ENCODE results near the gene NOBOX. TPM values are rescaled to one million over a fixed set of nuclear protein-coding genes. Genes with fewer than 3 reads are reported as not detected.
A peak's percentile ranks its signal among the peaks of the same experiment; 100 is the strongest.
"Not testable (repeated sequence)": the region's sequence is repeated elsewhere in the genome, so short reads cannot be mapped to it uniquely, and the experiment has no call there.

Gene NOBOX
- total RNA-seq = not detected in 2 replicates

- H3K9me3 Mint-ChIP-seq = no peaks in the 10 kb centered on the region
- intact Hi-C loops (cut with micrococcal nuclease) = no loop called here
- no peak within 1 kb of the TSS for H3K27ac Mint-ChIP-seq
- H3K27me3 Mint-ChIP-seq = peaks cover 6% of the 10 kb centered on the region
- no peak within 1 kb of the TSS for H3K4me3 Mint-ChIP-seq
- DNase-seq = no peak
- no peaks in the 10 kb centered on the region for H3K36me3 Mint-ChIP-seq (ENCODE audit: low read depth)
- no peaks in the 10 kb centered on the region for H3K4me1 Mint-ChIP-seq
Observed at GRCh38 chr7:144403649-144404061, at the start of gene NOBOX. Gene NOBOX, minus strand, starts transcription at chr7:144403693.

GRCh38 chr7:144452064-144452463 is 48.6 kb upstream of the NOBOX start:
- no peak for DNase-seq
- Mint-ChIP-seq H3K4me1 (no peaks in the 10 kb centered on the region), H3K36me3 (ENCODE audit: low read depth) (no peaks in the 10 kb centered on the region), H3K27ac (no peak overlapping the region), H3K27me3 (no peaks in the 10 kb centered on the region), H3K4me3 (no peak overlapping the region), H3K9me3 (peaks cover 4% of the 10 kb centered on the region)
- intact Hi-C loops (cut with micrococcal nuclease) = no loop called here

GRCh38 chr7:144445590-144445989 is 42.1 kb upstream of the NOBOX start:
- no peak for DNase-seq
- Mint-ChIP-seq H3K4me3 (no peak overlapping the region), H3K27ac (no peak overlapping the region), H3K9me3 (no peaks in the 10 kb centered on the region), H3K27me3 (no peaks in the 10 kb centered on the region), H3K4me1 (no peaks in the 10 kb centered on the region), H3K36me3 (ENCODE audit: low read depth) (no peaks in the 10 kb centered on the region)
- intact Hi-C loops (cut with micrococcal nuclease) = no loop called here

GRCh38 chr7:144439717-144440205 is 36.3 kb upstream of the NOBOX start:
- Mint-ChIP-seq H3K4me3 (no peak overlapping the region), H3K27ac (no peak overlapping the region), H3K9me3 (no peaks in the 10 kb centered on the region), H3K36me3 (ENCODE audit: low read depth) (no peaks in the 10 kb centered on the region), H3K27me3 (no peaks in the 10 kb centered on the region), H3K4me1 (no peaks in the 10 kb centered on the region)
- no peak for DNase-seq
- intact Hi-C loops (cut with micrococcal nuclease) = no loop called here

GRCh38 chr7:144438759-144439158 is 35.3 kb upstream of the NOBOX start:
- intact Hi-C loops (cut with micrococcal nuclease) = no loop called here
- Mint-ChIP-seq H3K27ac (no peak overlapping the region), H3K27me3 (no peaks in the 10 kb centered on the region), H3K4me1 (no peaks in the 10 kb centered on the region), H3K36me3 (ENCODE audit: low read depth) (no peaks in the 10 kb centered on the region), H3K4me3 (no peak overlapping the region), H3K9me3 (no peaks in the 10 kb centered on the region)
- DNase-seq = no peak

- H3K27ac Mint-ChIP-seq = no peak overlapping the region
- intact Hi-C loops (cut with micrococcal nuclease) = no loop called here
- DNase-seq = peak; percentile 84
- no peaks in the 10 kb centered on the region for H3K27me3 Mint-ChIP-seq
- no peak overlapping the region for H3K4me3 Mint-ChIP-seq
- no peaks in the 10 kb centered on the region for H3K9me3 Mint-ChIP-seq
- no peaks in the 10 kb centered on the region for H3K4me1 Mint-ChIP-seq
- H3K36me3 Mint-ChIP-seq (ENCODE audit: low read depth) = no peaks in the 10 kb centered on the region
Observed at GRCh38 chr7:144437370-144438191, 34.1 kb upstream of the NOBOX start.

- Mint-ChIP-seq H3K27me3 (no peaks in the 10 kb centered on the region), H3K27ac (no peak overlapping the region), H3K4me1 (no peaks in the 10 kb centered on the region), H3K4me3 (no peak overlapping the region), H3K9me3 (no peaks in the 10 kb centered on the region), H3K36me3 (ENCODE audit: low read depth) (no peaks in the 10 kb centered on the region)
- no peak for DNase-seq
- intact Hi-C loops (cut with micrococcal nuclease) = no loop called here
Observed at GRCh38 chr7:144436500-144436899, 33.0 kb upstream of the NOBOX start.

- Mint-ChIP-seq H3K27me3 (no peaks in the 10 kb centered on the region), H3K36me3 (ENCODE audit: low read depth) (peaks cover 3% of the 10 kb centered on the region), H3K27ac (no peak overlapping the region), H3K9me3 (peaks cover 29% of the 10 kb centered on the region), H3K4me1 (no peaks in the 10 kb centered on the region), H3K4me3 (no peak overlapping the region)
- DNase-seq = no peak
- intact Hi-C loops (cut with micrococcal nuclease) = no loop called here
Observed at GRCh38 chr7:144428431-144428830, 24.9 kb upstream of the NOBOX start.

GRCh38 chr7:144427539-144427938 is 24.0 kb upstream of the NOBOX start:
- DNase-seq; H3K4me3 Mint-ChIP-seq; H3K36me3 Mint-ChIP-seq (ENCODE audit: low read depth); intact Hi-C loops (cut with micrococcal nuclease); H3K27me3 Mint-ChIP-seq; H3K4me1 Mint-ChIP-seq; H3K27ac Mint-ChIP-seq: not testable (repeated sequence)
- H3K9me3 Mint-ChIP-seq = peaks cover 29% of the 10 kb centered on the region

- H3K4me3 Mint-ChIP-seq; H3K36me3 Mint-ChIP-seq (ENCODE audit: low read depth); DNase-seq; H3K9me3 Mint-ChIP-seq; H3K4me1 Mint-ChIP-seq; intact Hi-C loops (cut with micrococcal nuclease); H3K27ac Mint-ChIP-seq: not testable (repeated sequence)
- H3K27me3 Mint-ChIP-seq = peaks cover 12% of the 10 kb centered on the region
Observed at GRCh38 chr7:144418931-144419330, 15.4 kb upstream of the NOBOX start.

- Mint-ChIP-seq H3K4me1 (no peaks in the 10 kb centered on the region), H3K4me3 (no peak overlapping the region), H3K27ac (no peak overlapping the region), H3K36me3 (ENCODE audit: low read depth) (no peaks in the 10 kb centered on the region), H3K27me3 (peaks cover 12% of the 10 kb centered on the region), H3K9me3 (no peaks in the 10 kb centered on the region)
- intact Hi-C loops (cut with micrococcal nuclease) = no loop called here
- no peak for DNase-seq
Observed at GRCh38 chr7:144416341-144416740, 12.8 kb upstream of the NOBOX start.

- H3K27me3 Mint-ChIP-seq = peaks cover 12% of the 10 kb centered on the region
Observed at GRCh38 chr7:144415858-144416257, 12.4 kb upstream of the NOBOX start.

GRCh38 chr7:144414815-144415214 is 11.3 kb upstream of the NOBOX start:
- no peak for DNase-seq
- intact Hi-C loops (cut with micrococcal nuclease) = no loop called here
- Mint-ChIP-seq H3K4me3 (no peak overlapping the region), H3K9me3 (no peaks in the 10 kb centered on the region), H3K27ac (no peak overlapping the region), H3K4me1 (no peaks in the 10 kb centered on the region), H3K36me3 (ENCODE audit: low read depth) (no peaks in the 10 kb centered on the region), H3K27me3 (peaks cover 16% of the 10 kb centered on the region)

More at GRCh38 chr7:144415858-144416257, 12.4 kb upstream of the NOBOX start:
- H3K9me3 Mint-ChIP-seq = no peaks in the 10 kb centered on the region
- H3K4me3 Mint-ChIP-seq = no peak overlapping the region
- intact Hi-C loops (cut with micrococcal nuclease) = no loop called here
- no peaks in the 10 kb centered on the region for H3K4me1 Mint-ChIP-seq
- H3K27ac Mint-ChIP-seq = no peak overlapping the region
- DNase-seq = no peak
- H3K36me3 Mint-ChIP-seq (ENCODE audit: low read depth) = no peaks in the 10 kb centered on the region

GRCh38 chr7:144410441-144410840 is 6.9 kb upstream of the NOBOX start:
- intact Hi-C loops (cut with micrococcal nuclease) = no loop called here
- Mint-ChIP-seq H3K36me3 (ENCODE audit: low read depth) (no peaks in the 10 kb centered on the region), H3K9me3 (no peaks in the 10 kb centered on the region), H3K4me3 (no peak overlapping the region), H3K4me1 (no peaks in the 10 kb centered on the region), H3K27me3 (peaks cover 22% of the 10 kb centered on the region), H3K27ac (no peak overlapping the region)
- no peak for DNase-seq

GRCh38 chr7:144408121-144408520 is 4.6 kb upstream of the NOBOX start:
- no peaks in the 10 kb centered on the region for H3K36me3 Mint-ChIP-seq (ENCODE audit: low read depth)
- intact Hi-C loops (cut with micrococcal nuclease) = no loop called here
- peaks cover 13% of the 10 kb centered on the region for H3K27me3 Mint-ChIP-seq
- no peaks in the 10 kb centered on the region for H3K4me1 Mint-ChIP-seq
- no peak overlapping the region for H3K4me3 Mint-ChIP-seq
- no peak overlapping the region for H3K27ac Mint-ChIP-seq
- DNase-seq = no peak
- H3K9me3 Mint-ChIP-seq = no peaks in the 10 kb centered on the region
